HEK293 (cell line): ENCODE data around the gene VGLL3.

Source experiments
- CTCF ChIA-PET: fragments of 350-600 bp; formaldehyde crosslinking; extraction: SDS; loops from one replicate; lab custom pipeline; 2021; ENCODE audit warnings: antibody characterized with exemption; lab: Yijun Ruan, JAX
- POLR2A ChIA-PET: fragments of 300-600 bp; formaldehyde crosslinking; extraction: SDS; loops from one replicate; lab custom pipeline; 2020; ENCODE audit warnings: antibody characterized with exemption, inconsistent platforms; lab: Yijun Ruan, JAX
- H3K27ac ChIP-seq: fragments of 200-500 bp; sonication (Bioruptor generic); 2 replicates; pipeline ENCODE4 v1.5.1; 2014; ENCODE audit warnings: low read depth, low read length, control low read depth, inconsistent platforms; ENCODE audit errors: extremely low read depth
- H3K36me3 ChIP-seq, 2 experiments: fragments of 200-500 bp in 1 of 2; sonication (Bioruptor generic) in 1 of 2; 1 replicate in 1 of 2; 2 replicates in 1 of 2; pipeline ENCODE4 v1.5.1; 2014 to 2017; ENCODE audit warnings: inconsistent platforms in 2 of 2, low read length in 2 of 2; ENCODE audit not compliant: control insufficient read depth in 2 of 2, insufficient read depth in 1 of 2
- H3K4me1 ChIP-seq: fragments of 200-500 bp; sonication (Bioruptor generic); 2 replicates; pipeline ENCODE4 v1.5.1; 2014; ENCODE audit warnings: mild to moderate bottlenecking, low read length, inconsistent platforms; ENCODE audit not compliant: control insufficient read depth, insufficient read depth
- H3K4me3 ChIP-seq: 2 replicates; pipeline ENCODE4 v1.5.1; 2011; ENCODE audit warnings: low read depth, mild to moderate bottlenecking, control low read depth, low read length, moderate library complexity
- H3K9me3 ChIP-seq: fragments of 200-500 bp; sonication (Bioruptor generic); 2 replicates; pipeline ENCODE4 v1.5.1; 2014; ENCODE audit warnings: low read depth, low read length, inconsistent platforms; ENCODE audit not compliant: control insufficient read depth, insufficient read depth
- BCL11B ChIP-seq: fragments of 450-650 bp; formaldehyde crosslinking; IDR thresholded peaks from 2 replicates; pipeline ENCODE4 v1.5.1; 2016; ENCODE audit warnings: low read depth, missing biosample characterization, missing genetic modification characterization
- HOXA7 ChIP-seq: sonication (generic); formaldehyde crosslinking; IDR thresholded peaks from 2 replicates; pipeline ENCODE4 v1.8.1; 2022; ENCODE audit warnings: missing genetic modification reagents, borderline replicate concordance
- IKZF3 ChIP-seq: fragments of 450-650 bp; IDR thresholded peaks from 2 replicates; pipeline ENCODE4 v1.5.0; 2018; ENCODE audit warnings: missing biosample characterization, mild to moderate bottlenecking, missing genetic modification characterization, moderate library complexity
- PRDM10 ChIP-seq: fragments of 450-650 bp; formaldehyde crosslinking; IDR thresholded peaks from 2 replicates; pipeline ENCODE4 v1.5.1; 2016; ENCODE audit warnings: missing biosample characterization, missing genetic modification characterization
- PRDM4 ChIP-seq: fragments of 450-650 bp; formaldehyde crosslinking; IDR thresholded peaks from 2 replicates; pipeline ENCODE4 v1.5.1; 2017; ENCODE audit warnings: missing biosample characterization, missing genetic modification characterization
- PRDM6 ChIP-seq: fragments of 450-650 bp; formaldehyde crosslinking; IDR thresholded peaks from 2 replicates; pipeline ENCODE4 v1.5.1; 2017; ENCODE audit warnings: missing biosample characterization, missing genetic modification characterization
- ZFP3 ChIP-seq: fragments of 450-650 bp; formaldehyde crosslinking; IDR thresholded peaks from 2 replicates; pipeline ENCODE4 v1.5.1; 2016; ENCODE audit warnings: low read depth, missing biosample characterization, missing genetic modification characterization
- ZNF132 ChIP-seq: fragments of 450-650 bp; formaldehyde crosslinking; IDR thresholded peaks from 2 replicates; pipeline ENCODE4 v1.5.1; 2017; ENCODE audit warnings: missing biosample characterization, missing genetic modification characterization, borderline replicate concordance
- ZNF169 ChIP-seq: fragments of 450-650 bp; formaldehyde crosslinking; IDR thresholded peaks from 2 replicates; pipeline ENCODE4 v1.5.1; 2016; ENCODE audit warnings: missing biosample characterization, missing genetic modification characterization
- ZNF292 ChIP-seq: fragments of 450-650 bp; formaldehyde crosslinking; IDR thresholded peaks from 2 replicates; pipeline ENCODE4 v1.5.1; 2016; ENCODE audit warnings: low read depth, missing biosample characterization, missing genetic modification characterization, borderline replicate concordance
- ZNF354C ChIP-seq: fragments of 450-650 bp; formaldehyde crosslinking; IDR thresholded peaks from 2 replicates; pipeline ENCODE4 v1.5.1; 2016; ENCODE audit warnings: missing biosample characterization, missing genetic modification characterization, low read depth, borderline replicate concordance
- ZNF426 ChIP-seq: fragments of 450-650 bp; formaldehyde crosslinking; IDR thresholded peaks from 2 replicates; pipeline ENCODE4 v1.5.1; 2017; ENCODE audit warnings: missing biosample characterization, missing genetic modification characterization, mild to moderate bottlenecking, inconsistent platforms, moderate library complexity
- ZNF513 ChIP-seq: fragments of 450-650 bp; IDR thresholded peaks from 2 replicates; pipeline ENCODE4 v1.5.1; 2018; ENCODE audit warnings: missing biosample characterization, missing genetic modification characterization
- ZNF529 ChIP-seq: fragments of 450-650 bp; formaldehyde crosslinking; IDR thresholded peaks from 2 replicates; pipeline ENCODE4 v1.5.1; 2017; ENCODE audit warnings: missing genetic modification characterization, missing biosample characterization; ENCODE audit not compliant: insufficient replicate concordance
- ZNF530 ChIP-seq: fragments of 450-650 bp; formaldehyde crosslinking; IDR thresholded peaks from 2 replicates; pipeline ENCODE4 v1.5.1; 2016; ENCODE audit warnings: low read depth, missing biosample characterization, missing genetic modification characterization
- ZNF544 ChIP-seq: fragments of 450-650 bp; formaldehyde crosslinking; IDR thresholded peaks from 2 replicates; pipeline ENCODE4 v1.5.0; 2017; ENCODE audit warnings: missing biosample characterization, missing genetic modification characterization
- ZNF555 ChIP-seq: fragments of 450-650 bp; formaldehyde crosslinking; conservative IDR thresholded peaks from 2 replicates; pipeline ENCODE4 v1.5.1; 2017; ENCODE audit warnings: missing biosample characterization, mild to moderate bottlenecking, missing genetic modification characterization, inconsistent platforms
- ZNF654 ChIP-seq: fragments of 450-650 bp; formaldehyde crosslinking; IDR thresholded peaks from 2 replicates; pipeline ENCODE4 v1.5.1; 2016; ENCODE audit warnings: low read depth, missing biosample characterization, missing genetic modification characterization
- ZNF660 ChIP-seq: fragments of 450-650 bp; IDR thresholded peaks from 2 replicates; pipeline ENCODE4 v1.5.1; 2018; ENCODE audit warnings: missing biosample characterization, mild to moderate bottlenecking, missing genetic modification characterization

Gene VGLL3

GRCh38 chr3:87033205-87033604 lies 42.3 kb upstream of the VGLL3 start:
- CTCF ChIA-PET = no interaction called here
- no peak overlapping the region for H3K27ac ChIP-seq
- POLR2A ChIA-PET = no interaction called here
- H3K4me3 ChIP-seq = no peak overlapping the region
- H3K9me3 ChIP-seq = no peaks in the 10 kb centered on the region
- no peaks in the 10 kb centered on the region for H3K36me3 ChIP-seq
- no peaks in the 10 kb centered on the region for H3K4me1 ChIP-seq
- no peak for TF ChIP-seq ZNF660 (tag by site-specific recombination)
- no peak for TF ChIP-seq ZNF544
- no peak for TF ChIP-seq ZNF132 (tag by site-specific recombination)
- TF ChIP-seq HOXA7 (CRISPR knock-in tag) = no peak
- no peak for TF ChIP-seq PRDM4 (tag by site-specific recombination)
- TF ChIP-seq IKZF3 (tag by site-specific recombination) = no peak
- no peak for TF ChIP-seq ZNF530 (tag by site-specific recombination)
- no peak for TF ChIP-seq ZNF169 (tag by site-specific recombination)
- no peak for TF ChIP-seq ZNF529 (tag by site-specific recombination)
- TF ChIP-seq ZNF555 = no peak
- no peak for TF ChIP-seq ZNF426 (tag by site-specific recombination)
- TF ChIP-seq PRDM10 (tag by site-specific recombination) = no peak
- no peak for TF ChIP-seq PRDM6 (tag by site-specific recombination)
- no peak for TF ChIP-seq ZNF354C
- no peak for TF ChIP-seq ZFP3 (tag by site-specific recombination)
- no peak for TF ChIP-seq ZNF654 (tag by site-specific recombination)
- TF ChIP-seq ZNF292 (tag by site-specific recombination) = no peak
- no peak for TF ChIP-seq BCL11B (tag by site-specific recombination)
- TF ChIP-seq ZNF513 (tag by site-specific recombination) = no peak
